GM19324 (cell line): ENCODE measurements around the gene ANGPTL4.
"Not testable (repeated sequence)": the region's sequence is repeated elsewhere in the genome, so short reads cannot be mapped to it uniquely, and the experiment has no call there.

ENCODE experiments used
- ATAC-seq: cut with Tn5 transposase; IDR thresholded peaks from one replicate; pipeline ENCODE4 v1.9.1; 2021; ENCODE audit warnings: mild to moderate bottlenecking, moderate library complexity; ENCODE audit not compliant: unreplicated experiment, low FRiP score

ANGPTL4 gene

DNA sequence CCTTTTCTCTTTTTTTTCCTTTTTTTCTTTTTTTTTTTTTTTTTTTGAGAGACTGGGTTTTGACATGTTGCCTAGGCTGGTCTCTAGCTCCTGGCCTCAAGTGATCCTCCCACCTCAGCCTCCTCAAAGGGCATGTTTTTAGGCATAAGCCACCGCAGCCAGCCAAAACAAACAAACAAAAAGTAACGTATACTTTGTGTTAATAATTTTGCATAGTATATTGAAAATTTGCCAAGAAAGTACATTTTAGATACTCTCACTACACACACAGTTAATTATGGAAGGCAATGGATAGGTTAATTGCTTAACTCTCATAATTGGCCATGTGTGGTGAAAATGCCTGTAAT is 24.6 kb downstream of the ANGPTL4 start:
- ATAC-seq: no peak

DNA sequence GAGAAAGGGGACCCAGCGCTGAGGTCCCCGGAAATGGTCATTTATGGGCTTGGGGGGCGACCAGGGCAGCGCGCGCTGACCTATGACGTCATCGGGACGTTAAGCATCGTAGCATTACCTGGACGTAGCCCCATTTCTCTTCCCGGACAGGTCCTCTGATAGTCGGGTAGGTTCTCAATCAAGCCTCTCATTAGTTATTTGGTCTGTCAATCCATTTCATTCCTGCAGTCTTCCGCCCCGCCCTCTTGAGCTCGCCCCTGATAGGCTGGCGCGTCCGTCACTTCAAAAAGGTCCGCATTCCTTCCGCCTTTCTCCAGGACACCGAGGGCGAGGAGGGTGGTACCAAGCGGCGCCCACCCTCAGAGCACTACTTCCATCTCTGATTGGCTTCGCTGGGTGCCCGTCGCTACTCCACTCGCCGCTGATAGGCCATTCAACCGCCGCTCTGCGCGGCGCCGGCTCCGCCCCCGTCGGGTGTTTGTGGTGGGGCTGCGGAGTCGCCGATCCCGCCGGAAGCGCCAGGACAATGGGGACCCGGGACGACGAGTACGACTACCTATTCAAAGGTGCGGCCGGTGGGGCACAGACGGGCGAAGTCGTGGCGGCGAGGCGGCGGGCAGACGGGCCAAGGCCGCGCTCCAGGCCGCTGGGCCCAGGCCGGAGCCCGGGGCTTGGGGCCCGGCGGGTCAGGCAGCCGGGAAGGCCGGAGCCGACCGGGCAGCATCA is 26.1 kb downstream of the ANGPTL4 start, which contains the start of gene RAB11B:
TSS of gene RAB11B (plus strand) at position 470 of the 726 bp plus-strand sequence. CDS start at position 527, 57 bp downstream.
- peak; percentile 92 for ATAC-seq

DNA sequence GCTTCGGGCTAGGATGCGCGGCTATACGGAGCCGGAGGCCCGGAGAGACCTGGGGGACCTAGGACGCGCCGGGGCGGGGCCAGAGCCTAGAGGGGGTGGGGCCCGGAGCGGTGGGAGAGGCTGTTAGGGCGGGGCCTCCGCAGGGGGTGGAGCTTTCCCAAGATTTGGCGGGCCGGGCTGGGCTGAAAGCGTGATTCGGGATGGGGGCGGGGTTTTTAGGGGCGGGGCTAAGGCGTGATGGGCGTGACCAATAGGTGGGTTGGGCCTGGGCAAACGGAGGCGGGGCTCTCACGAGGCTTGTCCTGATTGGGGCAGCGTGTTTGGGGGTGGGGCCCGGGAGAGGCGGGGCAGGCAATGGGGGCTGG is 26.6 kb downstream of the ANGPTL4 start:
- ATAC-seq: peak; percentile 35

DNA sequence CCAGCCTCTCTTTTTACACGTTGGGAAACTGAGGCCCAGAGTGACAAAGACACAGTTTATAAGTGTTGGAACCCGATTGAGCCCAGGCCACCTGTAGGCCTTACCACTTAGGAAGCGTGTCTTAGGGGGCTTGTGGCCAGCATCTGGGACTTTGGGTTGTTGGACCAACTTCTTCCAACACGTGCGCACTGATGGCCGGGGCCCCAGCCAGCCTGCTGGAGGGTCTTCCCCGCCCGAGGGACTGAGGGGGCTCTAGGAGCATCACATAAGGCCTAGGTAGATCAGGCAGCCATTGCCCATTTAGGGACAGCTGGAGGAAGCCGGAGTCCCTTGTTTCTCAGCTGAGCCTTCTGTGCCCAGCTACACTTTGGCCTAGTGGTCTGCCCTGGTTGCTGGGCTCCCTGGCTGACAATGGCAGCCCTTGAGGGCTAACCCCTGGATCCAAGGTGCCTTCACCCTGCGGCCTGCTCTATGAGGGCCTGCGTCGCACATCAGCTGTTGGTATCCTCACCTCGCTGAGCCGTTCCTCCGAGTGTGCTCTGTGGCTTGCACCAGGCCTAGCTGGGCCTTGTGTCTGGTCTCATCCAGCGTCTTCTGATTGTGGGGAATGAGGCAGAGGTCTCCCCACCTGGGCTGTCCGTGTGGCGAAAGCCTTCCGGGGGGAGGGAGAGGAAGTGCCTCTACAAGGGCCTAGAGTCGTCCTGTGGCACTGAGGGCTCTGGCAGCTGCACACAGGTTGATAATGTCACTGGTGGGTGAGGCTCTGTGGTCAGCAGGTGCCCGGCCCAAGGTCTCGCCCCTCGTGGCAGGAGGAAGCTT is 27.5 kb downstream of the ANGPTL4 start:
- ATAC-seq: no peak

DNA sequence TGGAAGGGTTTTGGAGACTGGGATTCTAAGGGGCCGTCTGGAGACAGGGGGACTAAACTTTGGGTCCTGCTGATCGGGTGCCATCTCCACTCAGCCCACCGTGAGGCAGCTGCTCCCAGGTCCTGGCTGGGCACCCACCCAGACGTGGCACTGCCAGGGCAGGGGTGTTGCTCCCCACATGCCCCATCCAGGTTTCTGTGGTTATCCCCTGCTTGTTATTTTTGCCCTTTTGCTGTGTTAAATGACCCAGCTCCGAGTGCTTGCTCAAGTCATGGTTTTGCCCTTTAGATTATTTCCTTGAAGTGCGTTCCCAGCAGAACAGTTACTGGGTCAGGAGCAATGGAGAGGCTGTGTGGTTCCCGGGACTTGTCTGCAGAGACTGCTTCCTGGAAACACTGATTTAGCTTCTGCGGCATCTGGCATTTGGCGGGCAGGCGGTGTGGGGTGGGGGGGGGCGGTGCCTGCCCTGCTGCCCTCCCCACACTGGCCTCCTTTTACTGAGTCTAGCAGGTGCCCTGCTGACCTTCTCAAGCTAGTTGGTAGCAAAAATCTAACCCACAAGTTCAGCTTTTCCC is 28.1 kb downstream of the ANGPTL4 start:
- ATAC-seq: no peak

DNA sequence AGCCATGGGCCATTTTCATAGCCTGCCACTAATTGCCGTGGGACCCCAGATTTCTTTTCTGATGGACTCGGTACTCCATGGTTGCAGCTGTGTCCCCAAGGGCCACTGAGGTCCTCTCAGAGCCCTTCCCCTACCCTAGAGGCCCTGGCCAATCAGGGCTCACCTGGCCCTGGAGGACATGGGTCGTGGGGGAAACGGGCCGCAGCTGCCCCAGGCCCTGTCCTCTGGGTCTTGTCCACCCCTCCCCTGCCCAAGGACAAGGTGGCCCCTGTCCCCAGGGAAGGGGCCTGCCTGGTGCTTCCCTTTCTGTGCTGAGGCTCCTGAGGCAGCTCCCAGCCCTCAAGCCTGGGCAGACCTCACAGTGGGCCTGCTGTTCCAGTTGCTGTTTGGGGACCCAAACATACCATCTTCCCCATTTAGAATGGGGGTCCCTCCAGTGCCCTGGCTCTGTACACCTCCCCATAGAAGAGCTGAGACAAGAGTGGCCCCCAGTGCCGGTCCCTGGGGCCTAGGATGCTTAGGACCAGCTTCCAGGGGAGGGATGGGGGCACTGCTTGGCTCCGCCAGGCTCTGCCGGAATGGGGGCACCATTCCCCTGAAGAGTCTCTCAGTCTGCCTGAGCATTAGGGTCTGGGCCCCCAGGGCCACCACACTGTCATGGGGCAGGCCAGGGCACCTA is 29.4 kb downstream of the ANGPTL4 start:
- no peak for ATAC-seq

DNA sequence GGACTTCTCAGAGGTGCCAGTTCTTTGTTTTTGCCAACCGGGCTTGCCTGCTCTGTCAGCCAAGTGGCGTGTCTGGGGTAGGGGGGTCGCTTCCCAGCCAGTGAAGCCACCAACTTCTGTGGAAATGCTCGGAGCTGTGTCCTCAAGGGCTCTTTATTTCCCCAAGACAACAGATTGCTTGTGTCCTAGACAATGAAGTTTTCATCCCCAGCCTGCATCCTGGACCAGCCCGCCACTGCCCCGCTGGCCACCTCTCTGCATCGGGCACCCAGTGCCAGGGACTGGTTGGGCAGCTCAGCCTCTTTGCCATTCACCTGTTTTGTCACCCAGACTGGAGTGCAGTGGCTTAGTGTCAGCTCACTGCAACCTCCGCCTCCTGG is 29.9 kb downstream of the ANGPTL4 start:
- no peak for ATAC-seq

DNA sequence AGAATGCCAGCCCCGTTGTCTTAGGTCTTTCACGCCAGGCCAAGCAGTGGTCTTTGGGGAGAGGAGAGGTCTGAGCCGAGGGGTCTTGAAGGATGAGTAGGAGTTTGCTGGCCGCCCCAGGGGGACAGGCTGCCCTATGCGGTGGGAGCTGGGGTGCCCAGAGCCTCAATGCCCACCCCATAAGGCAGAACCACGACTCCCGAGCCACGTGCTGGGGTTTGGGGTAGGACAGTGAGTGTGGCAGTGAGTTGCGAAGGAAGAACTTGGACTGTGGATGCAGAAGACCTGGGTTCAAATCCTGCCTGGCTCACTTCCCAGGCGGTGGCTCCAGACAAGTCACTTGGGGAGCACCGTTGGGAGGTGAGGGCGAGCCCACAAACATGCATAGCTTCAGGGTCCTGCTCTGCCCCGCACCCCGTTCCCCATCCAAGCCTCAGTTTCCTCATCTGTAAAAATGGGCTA is 31.7 kb downstream of the ANGPTL4 start:
- no peak for ATAC-seq

DNA sequence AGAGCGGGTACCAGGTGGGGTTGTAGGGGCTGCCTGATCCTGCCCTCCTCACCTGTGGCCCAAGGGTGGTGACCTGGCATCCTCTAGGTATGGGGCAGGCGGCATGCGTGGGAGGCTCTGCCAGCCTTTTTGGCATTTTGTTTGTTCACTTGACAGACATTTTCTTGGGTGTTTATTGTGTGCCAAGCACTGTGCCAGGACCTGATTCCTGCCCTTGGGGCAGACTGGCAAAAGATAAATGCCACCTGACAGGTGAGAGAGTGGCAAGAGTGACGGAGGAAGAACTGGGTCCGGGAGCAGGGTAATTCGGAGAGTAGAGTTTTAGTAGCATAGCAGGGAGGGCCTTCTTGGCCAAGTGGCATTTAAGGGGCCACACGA is 32.2 kb downstream of the ANGPTL4 start:
- ATAC-seq: no peak

DNA sequence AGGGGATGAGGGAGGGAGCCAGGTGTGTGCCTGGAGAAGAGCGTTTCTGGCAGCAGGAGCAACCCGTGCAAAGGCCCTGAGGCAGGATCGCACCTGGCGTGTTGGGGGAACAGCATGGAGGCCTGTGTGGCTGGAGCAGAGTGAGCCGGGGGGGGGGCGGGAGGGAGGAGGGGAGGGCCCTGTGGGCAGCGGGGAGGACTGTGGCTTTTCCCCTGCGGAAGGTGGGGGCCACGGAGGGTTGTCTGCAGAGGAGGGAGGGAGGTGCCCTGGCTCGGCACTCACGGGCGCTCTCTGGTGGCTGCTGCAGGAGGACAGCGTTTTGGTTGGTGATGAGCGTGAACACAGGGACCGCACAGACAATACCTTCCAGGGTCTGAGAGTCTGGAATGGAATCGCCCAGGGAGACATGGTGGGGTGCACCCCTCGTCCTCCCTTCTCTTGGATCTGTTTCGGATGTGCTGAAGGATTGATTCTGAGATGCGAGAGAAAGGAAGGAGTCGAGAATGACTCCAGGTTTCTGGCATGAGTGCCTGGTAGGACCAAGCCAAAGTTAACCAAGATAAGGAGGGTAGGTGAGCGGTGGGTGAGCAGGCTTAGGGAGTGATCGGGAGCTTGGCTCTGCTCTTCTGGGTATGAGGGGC is 32.7 kb downstream of the ANGPTL4 start:
- ATAC-seq: no peak

DNA sequence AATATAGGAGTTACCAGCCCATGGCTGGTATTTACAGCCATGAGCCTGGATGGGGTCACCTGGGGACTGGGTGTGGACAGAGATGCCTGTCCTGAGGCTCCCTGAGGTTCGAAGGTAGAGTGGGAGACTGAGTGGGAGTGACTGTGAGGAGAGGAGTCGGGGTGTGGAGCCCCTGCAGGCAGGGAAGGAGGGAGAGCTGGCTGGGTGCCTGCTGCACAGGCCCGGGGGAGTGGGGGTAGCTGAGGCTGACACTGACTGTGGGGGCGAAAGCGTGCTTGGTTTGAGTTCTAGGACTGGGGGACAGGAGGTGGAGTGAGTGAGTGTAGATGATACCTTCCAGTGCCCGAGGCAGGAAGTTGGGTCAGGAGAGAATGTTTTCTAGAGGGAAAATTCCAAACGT is 33.3 kb downstream of the ANGPTL4 start:
- ATAC-seq: no peak

DNA sequence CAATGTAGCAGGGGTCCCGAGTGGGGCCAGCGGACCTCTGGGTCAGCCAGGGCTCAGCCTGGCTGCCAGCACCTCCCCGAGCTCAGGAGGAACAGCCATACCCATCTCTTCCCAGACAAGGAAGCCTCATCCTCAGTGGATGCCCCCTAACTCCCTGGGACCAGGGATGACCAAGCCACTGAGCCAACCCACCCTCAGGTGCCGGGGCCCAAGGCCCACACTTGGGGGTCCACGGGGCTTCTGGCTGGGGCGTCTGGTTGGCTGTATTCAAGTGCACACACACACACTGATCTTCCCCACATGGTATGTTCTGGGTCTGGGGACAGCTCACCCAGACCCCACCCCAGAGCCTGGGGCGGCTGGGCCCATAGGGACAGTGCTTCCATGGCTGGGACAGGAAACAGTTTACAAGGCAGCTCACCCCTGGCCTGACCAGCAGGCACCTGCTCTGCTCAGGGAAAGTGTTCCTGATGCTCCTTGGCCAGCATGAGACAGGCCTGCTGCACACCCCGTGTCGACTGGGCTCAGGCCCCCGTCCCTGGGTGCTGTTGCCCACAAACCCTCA is 33.9 kb downstream of the ANGPTL4 start:
- no peak for ATAC-seq

DNA sequence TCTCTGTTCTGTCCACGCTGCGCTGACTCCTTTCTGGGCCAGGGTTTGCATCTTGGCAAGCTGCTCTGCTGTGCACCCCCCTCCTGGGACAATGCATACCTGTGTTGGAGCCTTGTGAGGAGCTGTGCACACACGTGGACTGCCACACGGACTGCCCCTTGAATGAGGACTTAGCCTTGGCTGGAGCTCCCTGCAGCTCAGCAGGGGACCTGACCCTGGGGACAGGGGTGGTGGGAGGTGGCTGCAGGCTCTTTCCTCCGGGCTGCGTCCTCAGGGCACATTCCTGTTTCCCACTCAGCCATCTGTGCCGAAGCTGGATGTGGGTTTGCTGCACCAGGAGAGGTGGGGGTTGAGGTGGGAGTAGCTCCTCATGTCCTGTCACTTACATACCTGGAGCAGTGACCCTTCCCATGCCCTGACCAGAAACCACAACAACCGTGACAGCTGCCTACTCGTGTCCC is 34.4 kb downstream of the ANGPTL4 start:
- ATAC-seq: no peak

DNA sequence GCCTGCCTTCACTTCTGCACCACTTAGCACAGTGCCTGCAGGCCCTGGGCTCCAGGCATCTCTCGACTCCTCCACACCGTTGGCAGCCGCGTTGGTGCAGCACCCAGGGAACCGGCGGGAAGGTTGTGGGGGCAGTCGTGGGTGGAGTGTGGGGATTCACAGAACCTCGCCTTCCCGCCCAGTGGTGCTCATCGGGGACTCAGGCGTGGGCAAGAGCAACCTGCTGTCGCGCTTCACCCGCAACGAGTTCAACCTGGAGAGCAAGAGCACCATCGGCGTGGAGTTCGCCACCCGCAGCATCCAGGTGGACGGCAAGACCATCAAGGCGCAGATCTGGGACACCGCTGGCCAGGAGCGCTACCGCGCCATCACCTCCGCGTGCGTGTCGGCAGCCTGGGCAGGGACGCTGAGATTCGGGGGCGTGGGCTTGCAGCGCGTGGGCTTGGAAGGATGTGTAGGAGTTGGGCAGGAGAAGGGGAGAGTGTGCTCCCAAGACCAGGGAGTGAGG is 35.8 kb downstream of the ANGPTL4 start:
- ATAC-seq: no peak

DNA sequence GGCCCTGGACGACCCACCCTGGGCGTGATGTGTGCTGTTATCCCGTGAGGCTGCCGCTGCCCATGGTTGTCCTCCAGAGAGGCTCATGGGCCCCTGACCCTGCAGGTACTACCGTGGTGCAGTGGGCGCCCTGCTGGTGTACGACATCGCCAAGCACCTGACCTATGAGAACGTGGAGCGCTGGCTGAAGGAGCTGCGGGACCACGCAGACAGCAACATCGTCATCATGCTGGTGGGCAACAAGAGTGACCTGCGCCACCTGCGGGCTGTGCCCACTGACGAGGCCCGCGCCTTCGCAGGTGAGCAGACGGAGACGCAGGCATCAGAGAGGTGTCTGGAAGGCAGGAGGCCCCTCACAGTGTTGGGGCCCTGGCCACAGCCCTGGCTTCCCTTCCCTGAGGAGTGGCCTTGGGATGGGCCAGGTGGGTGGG is 38.0 kb downstream of the ANGPTL4 start:
- no peak for ATAC-seq

DNA sequence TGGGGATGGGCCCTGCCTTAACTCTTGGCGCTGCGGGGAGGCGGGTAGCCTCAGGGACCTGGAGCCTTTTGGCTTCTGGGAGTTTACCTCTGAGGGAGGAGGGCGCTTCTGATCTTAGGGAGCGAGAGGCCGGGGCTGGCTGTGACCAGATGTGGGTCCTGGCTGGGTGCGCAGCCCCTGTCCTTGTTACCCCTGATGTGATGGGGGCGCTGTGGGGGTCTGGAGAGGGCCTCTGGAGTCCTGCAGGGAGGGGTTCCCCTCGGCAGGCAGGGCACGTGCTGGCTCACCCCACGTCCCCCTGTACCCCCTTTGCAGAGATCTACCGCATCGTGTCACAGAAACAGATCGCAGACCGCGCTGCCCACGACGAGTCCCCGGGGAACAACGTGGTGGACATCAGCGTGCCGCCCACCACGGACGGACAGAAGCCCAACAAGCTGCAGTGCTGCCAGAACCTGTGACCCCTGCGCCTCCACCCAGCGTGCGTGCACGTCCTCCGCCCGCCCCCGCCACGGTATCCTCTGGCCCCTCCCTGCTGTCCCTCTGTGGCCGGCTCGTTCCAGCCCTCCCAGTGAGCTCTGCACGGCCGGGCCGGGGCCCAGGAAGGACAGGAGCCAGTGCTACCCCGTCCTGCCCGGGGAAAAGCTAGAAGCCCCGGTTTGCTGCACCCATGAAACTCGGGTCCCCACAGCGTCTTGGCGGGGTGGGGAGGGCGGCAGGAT is 39.3 kb downstream of the ANGPTL4 start:
- ATAC-seq: no peak

DNA sequence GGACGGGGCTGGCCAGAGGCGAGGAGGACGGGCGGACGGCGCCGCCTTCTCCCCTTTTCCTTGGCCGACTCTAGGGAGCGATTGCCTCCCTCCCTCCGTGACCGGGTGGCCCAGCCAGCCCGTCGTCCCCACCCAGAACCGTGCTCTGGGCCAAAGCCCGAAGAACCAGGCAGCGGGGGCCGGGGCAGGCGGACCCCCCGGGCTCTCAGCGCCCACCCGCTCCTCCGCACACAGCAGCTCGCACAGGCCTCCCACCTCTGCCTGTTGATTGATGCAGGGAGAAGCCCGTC is 39.8 kb downstream of the ANGPTL4 start:
- no peak for ATAC-seq

DNA sequence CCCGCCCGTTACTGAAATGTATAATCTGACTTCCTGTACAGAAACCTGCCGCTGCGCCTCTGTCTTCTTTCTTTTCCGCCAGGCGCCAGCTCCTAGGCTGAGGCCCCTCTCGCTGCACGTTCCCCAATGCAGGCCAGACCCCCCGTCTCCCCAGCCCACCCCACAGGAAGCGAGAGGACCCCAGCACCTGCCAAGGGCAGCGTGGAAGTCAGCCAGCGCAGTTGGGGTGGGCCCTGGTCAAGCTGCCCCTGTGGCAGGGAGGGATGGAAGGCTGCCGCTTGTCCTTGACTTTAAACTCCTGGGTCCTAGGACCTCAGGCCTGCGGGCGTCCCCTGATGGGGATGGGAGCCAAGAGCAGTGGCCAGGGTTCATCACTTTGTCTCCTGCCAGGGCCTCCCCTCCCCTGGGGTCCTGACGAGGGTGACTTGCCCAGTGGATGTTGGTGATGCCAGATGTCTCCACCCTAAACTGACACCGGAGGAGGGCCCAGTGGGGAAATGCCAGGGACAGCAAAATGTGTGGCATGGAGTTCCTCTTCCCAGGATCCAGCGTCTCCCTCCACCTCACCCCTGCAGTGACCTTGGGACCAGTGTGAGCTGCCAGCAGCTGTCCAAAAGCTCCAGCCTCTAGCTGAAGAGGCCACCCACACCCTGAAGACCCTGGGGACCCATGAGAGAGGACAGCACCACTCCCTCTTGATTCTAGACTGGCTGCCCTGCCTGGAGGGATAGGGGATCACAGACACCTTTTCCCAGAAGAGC is 40.6 kb downstream of the ANGPTL4 start:
- ATAC-seq: no peak

DNA sequence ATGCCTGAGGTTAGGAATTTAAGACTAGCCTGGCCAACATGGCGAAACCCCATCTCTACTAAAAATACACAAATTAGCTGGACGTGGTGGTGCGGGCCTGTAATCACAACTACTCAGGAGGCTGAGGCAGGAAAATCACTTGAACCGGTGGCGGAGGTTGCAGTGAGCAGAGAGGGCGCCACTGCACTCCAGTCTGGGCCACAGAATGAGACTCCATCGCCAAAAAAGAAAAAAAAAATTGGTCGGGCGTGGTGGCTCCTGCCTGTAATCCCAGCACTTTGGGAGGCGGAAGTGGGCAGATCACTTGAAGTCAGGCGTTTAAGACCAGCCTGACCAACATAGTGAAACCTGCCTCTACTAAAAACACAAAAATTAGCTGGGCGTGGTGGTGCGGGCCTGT is 46.8 kb downstream of the ANGPTL4 start:
- ATAC-seq: not testable (repeated sequence)
